HG02642 (cell line): ENCODE results near the gene NSMCE1.

ENCODE experiments used
- ATAC-seq: cut with Tn5 transposase; IDR thresholded peaks from one replicate; pipeline ENCODE4 v1.9.1; 2021; ENCODE audit warnings: mild to moderate bottlenecking; ENCODE audit not compliant: unreplicated experiment, poor library complexity

The NSMCE1 gene

GRCh38 chr16:27199736-27200135, 68.8 kb downstream of the NSMCE1 start:
- no peak for ATAC-seq

GRCh38 chr16:27199235-27199586, 69.4 kb downstream of the NSMCE1 start:
- no peak for ATAC-seq

DNA sequence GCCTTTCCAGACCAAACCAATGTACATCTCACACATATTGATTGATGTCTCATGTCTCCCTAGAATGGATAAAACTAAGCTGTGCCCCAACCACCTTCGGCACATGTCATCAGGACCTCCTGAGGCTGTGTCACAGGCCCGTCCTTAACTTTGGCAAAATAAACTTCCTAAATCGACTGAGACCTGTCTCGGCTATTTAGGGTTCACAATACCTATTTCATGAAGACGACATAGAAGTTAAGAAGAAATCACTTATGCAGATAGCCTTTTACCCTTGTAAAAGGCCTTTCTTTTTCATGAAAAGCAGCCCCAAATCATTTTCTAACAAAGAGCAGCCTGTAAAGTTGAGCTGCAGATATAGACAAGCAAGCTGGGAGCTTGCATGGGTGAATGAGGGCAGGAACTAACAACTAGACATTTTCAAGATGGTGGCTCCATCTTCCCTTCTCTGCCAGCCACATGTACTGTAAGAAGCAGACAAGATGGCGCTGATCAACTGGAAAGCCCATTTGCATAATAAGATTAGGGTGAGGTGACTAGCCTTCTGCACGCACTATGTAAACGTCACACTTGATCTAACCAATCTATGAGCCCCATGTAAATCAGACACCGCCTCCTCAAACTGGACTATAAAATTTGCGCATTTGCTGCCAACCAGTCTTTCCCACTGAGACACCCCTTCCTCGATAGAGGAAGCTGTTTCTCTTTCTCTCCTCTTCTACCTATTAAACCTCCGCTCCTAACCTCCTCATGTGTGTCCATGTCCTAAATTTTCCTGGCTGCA, 69.9 kb downstream of the NSMCE1 start:
- no peak for ATAC-seq

DNA sequence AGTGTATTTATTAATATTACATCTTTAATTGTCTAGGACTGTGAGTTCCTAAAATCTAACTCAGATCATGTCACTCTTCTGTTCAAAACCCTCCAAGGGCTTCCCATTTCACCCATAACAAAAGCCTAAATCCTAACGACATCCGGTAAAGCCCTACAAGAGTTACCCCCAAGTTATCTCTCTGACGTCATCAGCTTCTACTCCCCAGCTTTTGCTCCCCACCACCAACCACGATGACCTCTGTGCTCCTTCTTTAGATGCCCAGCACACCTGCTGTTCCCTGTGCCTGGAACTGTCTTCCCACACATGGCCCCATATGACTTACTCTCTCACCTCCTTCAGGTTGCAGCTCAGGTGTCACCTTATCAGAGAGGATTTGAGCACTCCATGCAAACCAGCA, 71.6 kb downstream of the NSMCE1 start:
- ATAC-seq: no peak

DNA sequence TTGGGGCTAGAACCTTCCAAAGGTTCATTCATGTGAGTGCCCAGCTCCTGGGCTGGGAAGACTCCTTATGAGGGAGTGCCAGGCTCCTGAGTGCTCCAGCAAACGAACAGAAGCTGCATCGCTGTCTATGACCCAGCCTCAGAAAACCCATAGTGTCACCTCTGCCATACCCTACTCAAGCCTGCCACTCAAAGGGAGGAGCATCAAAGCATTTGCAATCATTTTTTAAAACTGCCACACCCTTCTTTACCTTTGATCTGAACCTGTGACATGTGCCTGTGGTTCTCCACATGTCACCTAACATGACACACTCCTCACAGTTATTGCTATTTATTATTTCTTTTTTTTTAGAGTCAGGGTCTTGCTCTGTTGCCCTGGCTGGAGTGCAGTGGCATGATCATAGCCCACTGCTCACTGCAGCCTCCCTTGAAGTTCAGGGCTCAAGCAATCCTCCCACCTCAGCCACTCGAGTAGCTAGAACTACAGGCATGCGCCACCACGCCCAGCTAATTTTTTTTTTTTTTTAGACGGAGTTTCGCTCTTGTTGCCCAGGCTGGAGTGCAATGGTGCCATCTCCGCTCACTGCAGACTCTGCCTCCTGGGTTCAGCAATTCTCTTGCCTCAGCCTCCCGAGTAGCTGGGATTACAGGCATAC, 72.5 kb downstream of the NSMCE1 start:
- ATAC-seq: no peak

- no peak for ATAC-seq
Measured at GRCh38 chr16:27195076-27195741, 73.4 kb downstream of the NSMCE1 start.

DNA sequence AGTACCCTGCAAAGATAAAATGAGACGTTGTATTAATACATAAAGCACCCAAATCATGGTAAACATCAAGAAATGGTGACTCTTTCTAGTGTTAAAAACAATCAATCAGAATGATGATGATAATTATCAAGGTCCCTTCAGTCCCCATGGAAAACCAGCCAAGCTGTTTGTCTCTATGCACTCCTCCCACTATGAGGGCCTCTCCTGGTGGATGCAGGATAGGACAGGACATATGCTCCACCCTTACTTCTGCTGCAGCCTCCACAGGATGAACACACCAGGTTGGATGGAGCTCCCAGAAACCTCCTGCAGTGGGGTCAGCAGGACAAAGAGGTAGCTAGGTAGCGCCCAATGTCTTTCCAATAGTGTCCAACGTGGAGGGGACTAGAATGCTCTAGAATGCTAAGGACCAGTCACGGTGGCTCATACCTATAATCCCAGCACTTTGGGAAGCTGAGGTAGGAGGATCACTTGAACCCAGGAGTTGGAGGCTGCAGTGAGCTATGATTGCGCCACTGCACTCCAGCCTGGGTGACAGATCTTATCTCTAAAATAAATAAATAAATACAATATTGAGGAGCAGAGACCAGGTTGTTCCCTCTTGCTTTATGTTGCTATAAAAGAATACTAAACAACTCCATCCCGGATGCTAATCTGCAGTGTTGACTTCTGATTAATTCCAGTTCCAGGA, 75.1 kb downstream of the NSMCE1 start:
- no peak for ATAC-seq

- ATAC-seq: no peak
Measured at GRCh38 chr16:27191352-27191924, 77.1 kb downstream of the NSMCE1 start.

DNA sequence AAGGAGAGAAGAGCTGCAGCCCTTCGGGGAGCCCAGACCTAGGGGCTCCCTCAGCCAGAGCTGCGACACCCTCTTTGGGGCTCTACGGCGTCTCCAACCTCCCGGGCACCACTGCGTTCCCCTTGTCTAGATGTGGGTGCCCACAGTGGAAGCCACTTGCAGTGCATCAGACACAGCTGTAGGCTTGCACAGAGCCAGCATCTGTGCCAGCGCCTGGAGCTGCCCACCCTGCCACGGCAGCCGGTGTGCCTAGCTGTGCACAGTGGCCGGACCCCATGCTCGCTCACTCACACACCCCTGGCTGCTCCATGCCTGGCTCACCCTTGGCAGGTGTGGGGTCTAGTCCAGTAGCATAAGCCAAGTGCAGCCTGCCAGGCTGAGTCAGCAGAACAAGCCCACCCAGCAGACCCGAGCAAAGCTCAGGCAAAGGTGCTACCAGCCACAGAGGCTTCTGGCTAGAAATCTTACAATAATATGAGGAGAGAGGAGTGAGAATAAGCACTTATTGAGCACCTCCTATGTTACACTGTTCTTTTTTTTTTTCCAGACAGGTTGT, 78.2 kb downstream of the NSMCE1 start:
- no peak for ATAC-seq

- no peak for ATAC-seq
Measured at GRCh38 chr16:27189335-27189972, 79.1 kb downstream of the NSMCE1 start.

GRCh38 chr16:27188633-27189032, 79.9 kb downstream of the NSMCE1 start:
- no peak for ATAC-seq

GRCh38 chr16:27185776-27186130, 82.8 kb downstream of the NSMCE1 start:
- no peak for ATAC-seq

GRCh38 chr16:27182906-27183405, 85.6 kb downstream of the NSMCE1 start:
- ATAC-seq: no peak

DNA sequence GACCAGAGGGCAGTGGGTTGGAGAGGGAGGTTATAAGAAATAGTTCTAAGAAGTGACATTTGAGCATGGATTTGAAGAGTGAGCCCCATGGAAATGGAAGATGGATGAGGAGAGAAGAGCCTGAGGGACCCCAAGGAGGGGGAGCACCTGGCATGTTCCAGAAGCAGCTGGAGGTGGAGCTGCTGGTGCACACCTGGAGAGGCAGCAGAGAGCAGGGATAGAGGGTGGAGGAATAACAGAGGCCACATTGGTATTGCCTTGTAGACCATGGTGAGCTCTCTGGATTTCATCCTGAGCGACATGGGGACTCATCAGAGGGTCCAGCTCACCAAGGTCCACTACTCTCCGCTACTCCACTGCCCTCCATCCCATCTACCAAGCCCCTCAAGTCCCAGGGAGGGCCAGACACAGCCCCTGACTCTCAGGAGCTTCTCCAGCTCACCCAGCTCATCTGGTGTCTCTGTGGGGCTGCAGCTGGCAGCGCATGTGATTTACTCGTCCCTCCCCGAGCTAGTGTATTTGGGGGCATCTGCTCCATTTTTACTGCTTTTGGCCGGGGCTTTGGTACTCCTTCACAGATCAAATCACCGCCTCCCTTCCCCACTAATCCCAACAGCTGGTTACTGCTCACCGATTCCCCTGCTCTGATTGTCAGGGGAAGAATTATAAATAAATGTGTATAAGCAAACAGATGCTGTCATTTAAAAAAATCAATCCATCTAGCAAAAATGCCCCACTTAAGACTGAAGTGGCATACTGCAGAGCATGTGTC, 87.4 kb downstream of the NSMCE1 start:
- no peak for ATAC-seq

DNA sequence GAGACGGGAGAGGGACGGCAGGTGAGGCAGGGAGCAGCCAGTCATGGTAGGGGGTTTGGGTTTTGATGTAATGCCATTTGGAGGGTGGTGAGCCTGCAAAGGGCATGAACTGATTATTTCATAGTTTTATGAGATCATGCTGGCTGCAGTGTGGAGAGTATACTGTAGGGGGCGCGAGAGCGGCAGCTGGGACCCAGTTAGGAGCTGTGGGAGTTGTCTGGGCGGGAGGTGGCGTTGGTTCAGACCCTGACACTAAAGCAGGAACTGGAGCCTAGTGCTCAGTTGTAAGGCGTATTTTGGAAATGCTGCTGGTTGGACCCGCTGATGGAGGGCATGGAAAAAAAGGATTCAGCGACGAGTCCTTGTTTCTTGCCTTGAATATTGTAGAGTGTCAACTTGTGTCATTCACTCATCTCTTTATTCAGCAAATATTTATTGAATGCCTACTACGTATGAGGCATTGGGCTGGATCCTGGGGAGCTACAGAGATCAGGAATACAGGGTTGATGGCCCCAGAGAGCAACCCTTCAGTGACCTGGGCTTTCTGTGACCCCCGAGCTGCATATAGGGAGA, 89.0 kb downstream of the NSMCE1 start:
- peak; percentile 84 for ATAC-seq

GRCh38 chr16:27177031-27177774, 91.4 kb downstream of the NSMCE1 start:
- ATAC-seq: no peak

DNA sequence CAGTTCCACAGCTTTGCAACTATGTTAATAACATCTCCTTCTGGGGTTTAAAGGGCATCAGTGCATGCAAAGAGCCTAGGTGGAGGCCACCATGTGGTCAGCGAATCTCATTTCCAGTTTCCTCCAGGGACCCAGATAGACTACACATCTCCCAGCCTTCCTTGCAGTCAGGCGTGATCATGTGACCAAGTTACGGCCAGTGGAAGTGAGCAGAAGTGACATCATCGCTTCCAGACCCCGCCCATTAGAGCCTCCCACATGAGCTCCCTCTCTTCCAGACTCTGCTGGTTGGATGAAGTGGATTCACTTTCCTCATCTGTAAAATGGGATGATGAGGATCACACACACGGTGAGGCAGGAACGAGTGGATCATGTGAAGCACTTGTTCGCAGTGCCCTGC, 92.7 kb downstream of the NSMCE1 start:
- no peak for ATAC-seq
